Measurements from ENCODE around the gene SLC7A8. TPM values are rescaled to one million over a fixed set of nuclear protein-coding genes. Genes with fewer than 3 reads are reported as not detected.
A peak's percentile ranks its signal among the peaks of the same experiment; 100 is the strongest.

The SLC7A8 gene
- total RNA-seq, 1 donor from 2014 or later = 4.7 TPM

DNA sequence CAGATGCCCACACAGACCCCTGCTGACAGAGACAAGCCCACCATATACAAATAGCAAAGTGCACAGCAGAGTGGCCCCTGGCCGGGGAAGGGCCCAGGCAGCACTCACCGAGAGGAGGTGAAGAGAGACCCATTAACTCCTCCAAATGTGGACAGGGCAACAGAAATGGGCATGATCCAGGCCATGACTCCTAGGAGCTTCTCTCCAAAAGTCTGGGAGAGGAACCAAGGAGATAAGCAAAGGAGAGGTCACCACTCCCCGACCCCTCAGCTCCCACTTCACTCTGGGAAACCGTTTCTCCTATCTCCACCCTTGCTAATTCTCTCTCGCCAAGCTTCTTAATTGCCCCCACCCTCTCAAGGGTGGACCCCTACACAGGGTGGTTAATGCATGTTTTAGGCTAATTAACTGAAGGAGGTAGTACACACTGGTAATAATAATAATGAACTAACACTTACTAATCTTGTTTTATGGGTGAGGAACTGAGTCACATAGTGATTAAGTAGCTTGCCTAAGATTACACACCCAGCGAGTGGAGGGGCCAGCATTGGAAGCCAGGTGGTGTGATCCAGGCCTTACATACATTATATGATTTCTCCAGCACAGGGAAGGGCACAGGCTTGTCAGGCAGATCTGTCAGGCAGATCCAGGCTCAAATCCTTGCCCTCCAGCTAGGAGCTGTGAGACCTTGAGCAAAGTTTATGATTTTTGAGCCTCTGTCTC is 45.5 kb downstream of the SLC7A8 start:
- Histone ChIP-seq H3K36me3 (ENCODE audit: control insufficient read depth in 3 of 3, insufficient read depth in 3 of 3, low read length in 3 of 3) (peaks cover 40 to 55% (median 48%) of the 10 kb centered on the region in 3 donors), H3K4me1 (ENCODE audit: control insufficient read depth in 3 of 3, insufficient read depth in 3 of 3, low read length in 3 of 3) (peaks cover 8 to 18% (median 9%) of the 10 kb centered on the region in 3 donors), H3K27ac (ENCODE audit: low read depth, low read length) (no peak overlapping the region), H3K9me3 (ENCODE audit: control insufficient read depth in 3 of 3, low read length in 3 of 3) (no peaks in the 10 kb centered on the region), H3K4me3 (ENCODE audit: low read length in 3 of 3) (no peak overlapping the region), H3K9ac (ENCODE audit: low read depth in 1 of 3, low read length in 3 of 3) (peak overlapping the region in 2 of 3 donors; percentile 33 to 40), H3K27me3 (ENCODE audit: control insufficient read depth in 3 of 3, insufficient read depth in 3 of 3, low read length in 3 of 3) (no peaks in the 10 kb centered on the region)

DNA sequence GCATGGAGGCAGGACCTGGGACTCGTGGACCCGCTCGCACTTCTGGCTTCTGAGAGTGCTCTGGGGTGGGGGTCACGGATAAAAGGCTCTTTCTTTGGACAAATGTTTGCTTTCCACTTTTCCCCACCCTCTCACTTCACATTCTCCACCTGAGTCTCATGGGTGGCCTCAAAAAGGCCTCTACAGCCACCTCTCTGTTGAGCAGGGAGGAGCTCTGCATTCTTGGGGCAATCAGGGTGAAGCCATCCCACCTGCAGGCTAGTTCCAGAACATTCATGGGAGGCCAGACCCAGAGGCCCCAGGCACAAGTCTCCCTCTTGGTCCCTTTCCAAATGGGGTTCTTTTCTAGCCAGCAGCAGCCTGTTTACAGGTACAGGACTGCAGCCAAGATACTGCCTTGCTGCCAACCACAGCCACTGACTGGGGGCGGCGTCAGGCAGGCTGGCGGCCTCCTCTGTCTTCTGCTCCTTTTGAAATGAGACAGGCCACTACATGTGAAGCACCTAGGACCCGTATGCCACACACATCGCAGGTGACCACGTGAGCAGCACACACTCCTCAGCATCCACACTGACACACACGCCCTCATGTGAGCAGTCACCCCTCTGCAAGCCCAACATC is 46.2 kb downstream of the SLC7A8 start:
- Histone ChIP-seq H3K4me3 (ENCODE audit: low read length in 3 of 3) (no peak overlapping the region), H3K9me3 (ENCODE audit: control insufficient read depth in 3 of 3, low read length in 3 of 3) (no peaks in the 10 kb centered on the region), H3K27me3 (ENCODE audit: control insufficient read depth in 3 of 3, insufficient read depth in 3 of 3, low read length in 3 of 3) (no peaks in the 10 kb centered on the region), H3K9ac (ENCODE audit: low read depth in 1 of 3, low read length in 3 of 3) (peak overlapping the region in 2 of 3 donors; percentile 33 to 40), H3K36me3 (ENCODE audit: control insufficient read depth in 3 of 3, insufficient read depth in 3 of 3, low read length in 3 of 3) (peaks cover 40 to 51% (median 44%) of the 10 kb centered on the region in 3 donors), H3K27ac (ENCODE audit: low read depth, low read length) (no peak overlapping the region), H3K4me1 (ENCODE audit: control insufficient read depth in 3 of 3, insufficient read depth in 3 of 3, low read length in 3 of 3) (peaks cover 5 to 12% (median 5%) of the 10 kb centered on the region in 3 donors)

DNA sequence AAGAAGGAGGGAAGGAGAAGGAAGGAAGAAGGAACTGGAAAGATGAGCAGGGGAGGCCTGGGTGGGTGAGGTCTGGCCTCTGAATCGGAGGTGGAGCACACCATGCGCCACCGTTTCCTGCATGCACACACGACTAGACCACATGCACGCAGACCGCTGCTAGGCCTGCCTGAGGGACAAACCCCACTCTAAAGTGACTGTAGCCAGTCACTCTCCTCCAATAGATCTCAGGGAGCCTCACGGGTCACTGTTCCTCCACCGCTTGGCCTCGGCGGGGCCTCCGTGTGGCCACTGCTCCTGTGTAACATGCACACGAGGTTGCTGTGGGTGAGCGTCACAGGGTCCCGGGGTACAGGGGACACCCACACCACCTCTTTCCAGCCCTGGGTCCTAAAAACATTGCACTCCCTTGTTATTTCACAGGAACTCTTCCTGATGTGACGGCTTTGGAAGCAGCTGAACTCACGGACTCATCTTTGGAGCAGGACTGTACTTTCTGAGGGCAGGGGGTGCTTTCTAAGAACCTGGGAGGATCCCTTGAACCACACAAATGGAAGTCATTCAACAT is 46.8 kb downstream of the SLC7A8 start:
- Histone ChIP-seq H3K27me3 (ENCODE audit: control insufficient read depth in 3 of 3, insufficient read depth in 3 of 3, low read length in 3 of 3) (no peaks in the 10 kb centered on the region), H3K4me3 (ENCODE audit: low read length in 3 of 3) (no peak overlapping the region), H3K9me3 (ENCODE audit: control insufficient read depth in 3 of 3, low read length in 3 of 3) (no peaks in the 10 kb centered on the region), H3K27ac (ENCODE audit: low read depth, low read length) (no peak overlapping the region), H3K9ac (ENCODE audit: low read depth in 1 of 3, low read length in 3 of 3) (no peak overlapping the region), H3K36me3 (ENCODE audit: control insufficient read depth in 3 of 3, insufficient read depth in 3 of 3, low read length in 3 of 3) (peaks cover 40 to 53% (median 46%) of the 10 kb centered on the region in 3 donors), H3K4me1 (ENCODE audit: control insufficient read depth in 3 of 3, insufficient read depth in 3 of 3, low read length in 3 of 3) (peaks cover under 1 to 6% (median under 1%) of the 10 kb centered on the region in 3 donors)

DNA sequence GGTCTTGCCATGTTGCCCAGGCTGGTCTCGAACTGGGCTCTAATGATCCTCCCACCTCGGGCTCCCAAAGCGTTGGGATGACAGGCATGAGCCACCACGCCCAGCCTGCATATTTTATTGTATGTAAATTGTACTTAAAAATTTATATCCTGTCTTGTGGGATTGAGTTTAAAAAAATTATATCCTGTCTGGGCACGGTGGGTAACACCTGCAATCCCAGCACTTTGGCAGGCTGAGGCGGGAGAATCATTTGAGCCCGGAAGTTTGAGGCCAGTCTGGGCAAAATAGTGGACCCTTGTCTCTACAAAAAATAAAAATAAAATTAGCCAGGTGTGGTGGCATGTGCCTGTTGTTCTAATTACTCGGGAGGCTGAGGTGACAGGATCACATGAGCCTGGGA is 50.5 kb downstream of the SLC7A8 start:
- peaks cover 0 to 4% (median 0%) of the 10 kb centered on the region in 3 donors for H3K4me1 ChIP-seq (ENCODE audit: control insufficient read depth in 3 of 3, insufficient read depth in 3 of 3, low read length in 3 of 3)
- H3K36me3 ChIP-seq (ENCODE audit: control insufficient read depth in 3 of 3, insufficient read depth in 3 of 3, low read length in 3 of 3) = peaks cover 45 to 61% (median 48%) of the 10 kb centered on the region in 3 donors
- no peaks in the 10 kb centered on the region for H3K9me3 ChIP-seq (ENCODE audit: control insufficient read depth in 3 of 3, low read length in 3 of 3)
- H3K27me3 ChIP-seq (ENCODE audit: control insufficient read depth in 3 of 3, insufficient read depth in 3 of 3, low read length in 3 of 3) = no peaks in the 10 kb centered on the region
- H3K4me3 ChIP-seq (ENCODE audit: low read length in 3 of 3) = no peak overlapping the region
- no peak overlapping the region for H3K9ac ChIP-seq (ENCODE audit: low read depth in 1 of 3, low read length in 3 of 3)
- no peak overlapping the region for H3K27ac ChIP-seq (ENCODE audit: low read depth, low read length)

DNA sequence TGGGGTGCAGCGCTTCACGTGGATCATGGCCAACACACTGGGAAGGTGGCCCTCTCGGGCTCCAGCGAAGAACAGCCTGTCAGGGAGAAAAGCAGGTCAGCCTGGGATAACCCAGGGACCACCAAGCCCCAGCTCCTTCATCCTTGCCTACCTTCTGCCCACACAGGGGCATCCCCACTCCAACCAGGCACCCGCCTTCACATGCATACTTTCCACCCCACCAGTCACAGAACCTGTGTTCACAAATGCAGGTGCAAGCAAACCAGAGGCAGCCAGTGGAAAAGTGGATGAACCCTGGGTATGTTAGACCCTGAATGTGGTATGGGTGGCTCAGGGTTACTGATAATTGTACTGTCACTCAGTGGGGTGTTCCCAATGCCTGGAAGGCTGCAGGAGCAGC is 52.0 kb downstream of the SLC7A8 start:
- Histone ChIP-seq H3K4me1 (ENCODE audit: control insufficient read depth in 3 of 3, insufficient read depth in 3 of 3, low read length in 3 of 3) (peaks cover 4 to 8% (median 8%) of the 10 kb centered on the region in 3 donors), H3K4me3 (ENCODE audit: low read length in 3 of 3) (no peak overlapping the region), H3K9ac (ENCODE audit: low read depth in 1 of 3, low read length in 3 of 3) (no peak overlapping the region), H3K9me3 (ENCODE audit: control insufficient read depth in 3 of 3, low read length in 3 of 3) (no peaks in the 10 kb centered on the region), H3K27ac (ENCODE audit: low read depth, low read length) (no peak overlapping the region), H3K36me3 (ENCODE audit: control insufficient read depth in 3 of 3, insufficient read depth in 3 of 3, low read length in 3 of 3) (peaks cover 47 to 59% (median 48%) of the 10 kb centered on the region in 3 donors), H3K27me3 (ENCODE audit: control insufficient read depth in 3 of 3, insufficient read depth in 3 of 3, low read length in 3 of 3) (no peaks in the 10 kb centered on the region)

DNA sequence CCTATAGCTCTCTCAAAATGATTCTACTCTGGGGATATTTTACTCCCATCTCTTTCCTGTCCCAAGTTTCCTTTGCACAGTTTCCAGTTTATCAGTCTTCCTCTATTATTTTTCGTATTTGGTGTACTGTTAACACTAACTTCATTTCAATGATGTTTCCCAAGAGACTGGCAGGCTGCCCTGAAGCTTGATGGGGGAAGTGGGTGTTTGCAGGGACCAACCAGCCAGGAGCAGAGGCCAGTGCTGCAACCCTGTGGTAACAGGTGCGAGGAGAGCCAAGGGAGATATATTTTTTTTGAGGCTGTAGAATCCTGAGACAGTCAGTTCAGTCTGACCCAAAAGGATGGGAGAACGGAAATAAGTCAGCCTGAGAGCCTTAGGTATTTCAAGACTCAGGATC is 52.6 kb downstream of the SLC7A8 start:
- Histone ChIP-seq H3K27ac (ENCODE audit: low read depth, low read length) (no peak overlapping the region), H3K27me3 (ENCODE audit: control insufficient read depth in 3 of 3, insufficient read depth in 3 of 3, low read length in 3 of 3) (no peaks in the 10 kb centered on the region), H3K4me1 (ENCODE audit: control insufficient read depth in 3 of 3, insufficient read depth in 3 of 3, low read length in 3 of 3) (peaks cover 10 to 14% (median 13%) of the 10 kb centered on the region in 3 donors), H3K4me3 (ENCODE audit: low read length in 3 of 3) (no peak overlapping the region), H3K9ac (ENCODE audit: low read depth in 1 of 3, low read length in 3 of 3) (no peak overlapping the region), H3K36me3 (ENCODE audit: control insufficient read depth in 3 of 3, insufficient read depth in 3 of 3, low read length in 3 of 3) (peaks cover 41 to 53% (median 41%) of the 10 kb centered on the region in 3 donors), H3K9me3 (ENCODE audit: control insufficient read depth in 3 of 3, low read length in 3 of 3) (no peaks in the 10 kb centered on the region)

DNA sequence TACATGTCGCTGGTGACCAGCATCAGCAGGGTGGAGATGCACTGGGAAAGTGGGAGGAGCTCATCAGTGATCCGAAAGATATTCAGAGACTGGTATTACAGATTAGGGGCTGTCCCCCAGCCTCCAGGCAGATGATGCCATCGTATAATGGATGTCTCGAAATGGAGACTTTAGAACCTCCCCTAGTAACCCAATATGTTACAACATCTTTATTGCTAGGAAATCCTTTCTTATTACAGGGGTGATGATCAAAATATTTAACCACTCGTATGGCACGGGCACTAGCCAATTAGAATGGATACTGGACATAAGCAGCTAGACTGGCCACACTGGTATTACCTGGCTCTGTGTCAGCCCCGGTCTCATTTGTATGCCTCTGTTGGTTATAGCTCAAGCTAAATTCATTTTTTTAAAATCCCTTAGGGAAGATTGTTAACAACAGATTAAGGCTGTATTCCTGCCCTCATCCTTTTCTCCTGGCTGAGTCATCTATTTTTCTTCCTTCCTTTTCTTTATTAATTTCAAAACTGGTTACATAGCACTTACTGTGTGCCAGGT is 53.6 kb downstream of the SLC7A8 start:
- Histone ChIP-seq H3K9me3 (ENCODE audit: control insufficient read depth in 3 of 3, low read length in 3 of 3) (no peaks in the 10 kb centered on the region), H3K9ac (ENCODE audit: low read depth in 1 of 3, low read length in 3 of 3) (no peak overlapping the region), H3K4me1 (ENCODE audit: control insufficient read depth in 3 of 3, insufficient read depth in 3 of 3, low read length in 3 of 3) (peaks cover 18 to 19% (median 19%) of the 10 kb centered on the region in 3 donors), H3K27me3 (ENCODE audit: control insufficient read depth in 3 of 3, insufficient read depth in 3 of 3, low read length in 3 of 3) (no peaks in the 10 kb centered on the region), H3K36me3 (ENCODE audit: control insufficient read depth in 3 of 3, insufficient read depth in 3 of 3, low read length in 3 of 3) (peaks cover 40 to 52% (median 40%) of the 10 kb centered on the region in 3 donors), H3K27ac (ENCODE audit: low read depth, low read length) (no peak overlapping the region), H3K4me3 (ENCODE audit: low read length in 3 of 3) (no peak overlapping the region)

DNA sequence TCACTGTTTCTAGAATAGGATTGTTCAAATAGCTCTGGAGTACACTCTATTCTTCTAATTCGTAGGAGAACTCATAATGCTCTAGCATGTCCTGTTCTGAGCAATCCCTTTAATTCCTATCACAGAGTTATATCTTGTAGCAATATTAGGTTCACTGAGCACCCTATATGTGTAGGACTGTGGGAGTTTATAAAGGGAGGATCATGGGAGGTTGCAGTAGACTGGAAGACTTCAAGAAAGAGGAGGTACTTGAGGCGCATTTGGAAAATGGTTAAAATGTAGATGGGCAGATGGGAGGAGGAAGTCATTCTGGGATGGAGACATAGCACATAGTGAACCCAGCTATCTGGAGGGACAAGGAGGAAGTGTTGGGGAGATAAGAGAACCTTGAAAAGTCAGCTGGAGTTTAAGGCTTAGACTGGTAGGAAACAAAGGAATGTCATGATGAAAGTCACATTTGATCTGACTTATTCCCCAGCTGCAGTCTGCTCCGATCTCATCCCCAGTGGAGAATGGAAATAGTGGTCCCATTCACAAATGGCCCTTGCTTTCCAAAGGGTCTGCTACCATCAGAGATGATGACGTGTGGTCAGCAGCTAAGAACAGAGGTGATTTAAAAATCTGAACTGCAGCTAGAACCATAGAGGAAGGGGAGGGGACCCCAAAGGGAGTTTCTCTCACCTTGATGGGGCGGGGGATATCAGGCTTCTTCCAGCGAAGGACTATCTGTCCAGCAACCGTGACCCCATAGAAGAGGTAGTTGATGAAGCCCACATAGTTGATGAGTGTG is 54.3 kb downstream of the SLC7A8 start:
- peaks cover 40 to 52% (median 40%) of the 10 kb centered on the region in 3 donors for H3K36me3 ChIP-seq (ENCODE audit: control insufficient read depth in 3 of 3, insufficient read depth in 3 of 3, low read length in 3 of 3)
- no peaks in the 10 kb centered on the region for H3K9me3 ChIP-seq (ENCODE audit: control insufficient read depth in 3 of 3, low read length in 3 of 3)
- H3K27ac ChIP-seq (ENCODE audit: low read depth, low read length) = no peak overlapping the region
- no peaks in the 10 kb centered on the region for H3K27me3 ChIP-seq (ENCODE audit: control insufficient read depth in 3 of 3, insufficient read depth in 3 of 3, low read length in 3 of 3)
- no peak overlapping the region for H3K4me3 ChIP-seq (ENCODE audit: low read length in 3 of 3)
- peaks cover 18 to 24% (median 23%) of the 10 kb centered on the region in 3 donors for H3K4me1 ChIP-seq (ENCODE audit: control insufficient read depth in 3 of 3, insufficient read depth in 3 of 3, low read length in 3 of 3)
- H3K9ac ChIP-seq (ENCODE audit: low read depth in 1 of 3, low read length in 3 of 3) = no peak overlapping the region

DNA sequence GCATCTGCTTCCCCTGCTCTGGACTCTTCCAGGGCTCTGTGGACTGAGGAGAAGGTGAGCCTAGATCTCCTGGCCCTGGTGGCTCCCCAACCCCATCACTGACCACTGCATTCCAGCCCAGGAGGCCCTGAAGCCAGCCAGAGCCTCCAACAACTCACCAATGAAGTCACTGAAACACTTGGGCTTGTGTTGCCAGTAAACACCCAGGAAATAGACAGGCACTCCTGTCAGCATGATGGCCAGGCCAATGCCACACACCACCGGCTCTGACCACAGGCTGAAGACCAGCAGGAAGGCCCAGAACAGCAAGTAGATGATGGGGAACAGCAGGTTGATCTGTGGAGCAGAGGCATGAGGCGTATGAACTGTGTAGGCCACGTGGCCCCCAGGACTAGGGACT is 55.6 kb downstream of the SLC7A8 start:
- Histone ChIP-seq H3K36me3 (ENCODE audit: control insufficient read depth in 3 of 3, insufficient read depth in 3 of 3, low read length in 3 of 3) (peaks cover 38 to 52% (median 40%) of the 10 kb centered on the region in 3 donors), H3K4me3 (ENCODE audit: low read length in 3 of 3) (no peak overlapping the region), H3K9ac (ENCODE audit: low read depth in 1 of 3, low read length in 3 of 3) (no peak overlapping the region), H3K27ac (ENCODE audit: low read depth, low read length) (no peak overlapping the region), H3K4me1 (ENCODE audit: control insufficient read depth in 3 of 3, insufficient read depth in 3 of 3, low read length in 3 of 3) (peaks cover 26 to 35% (median 31%) of the 10 kb centered on the region in 3 donors), H3K27me3 (ENCODE audit: control insufficient read depth in 3 of 3, insufficient read depth in 3 of 3, low read length in 3 of 3) (no peaks in the 10 kb centered on the region), H3K9me3 (ENCODE audit: control insufficient read depth in 3 of 3, low read length in 3 of 3) (no peaks in the 10 kb centered on the region)

Measured in skeletal muscle tissue (tissue), 4 donors.